Mammary epithelial cell (primary cell): ENCODE data around the gene LARGE1.

ENCODE experiments used
- EZH2 ChIP-seq: IDR thresholded peaks from 2 replicates; pipeline ENCODE4 v1.6.1; 2012; ENCODE audit warnings: low read length, inconsistent platforms, borderline replicate concordance
- TF ChIP-seq, protein P1 (sequence below), 2 donors: IDR thresholded peaks in 1 of 2; conservative IDR thresholded peaks in 1 of 2; 2 replicates each; pipeline ENCODE4 v1.5.1; 2011 to 2012; ENCODE audit warnings: inconsistent platforms in 2 of 2, low read length in 2 of 2, mild to moderate bottlenecking in 2 of 2, control low read depth in 1 of 2, low read depth in 1 of 2; ENCODE audit not compliant: insufficient read depth in 1 of 2; ENCODE audit errors: extremely low read depth in 1 of 2

DNA sequence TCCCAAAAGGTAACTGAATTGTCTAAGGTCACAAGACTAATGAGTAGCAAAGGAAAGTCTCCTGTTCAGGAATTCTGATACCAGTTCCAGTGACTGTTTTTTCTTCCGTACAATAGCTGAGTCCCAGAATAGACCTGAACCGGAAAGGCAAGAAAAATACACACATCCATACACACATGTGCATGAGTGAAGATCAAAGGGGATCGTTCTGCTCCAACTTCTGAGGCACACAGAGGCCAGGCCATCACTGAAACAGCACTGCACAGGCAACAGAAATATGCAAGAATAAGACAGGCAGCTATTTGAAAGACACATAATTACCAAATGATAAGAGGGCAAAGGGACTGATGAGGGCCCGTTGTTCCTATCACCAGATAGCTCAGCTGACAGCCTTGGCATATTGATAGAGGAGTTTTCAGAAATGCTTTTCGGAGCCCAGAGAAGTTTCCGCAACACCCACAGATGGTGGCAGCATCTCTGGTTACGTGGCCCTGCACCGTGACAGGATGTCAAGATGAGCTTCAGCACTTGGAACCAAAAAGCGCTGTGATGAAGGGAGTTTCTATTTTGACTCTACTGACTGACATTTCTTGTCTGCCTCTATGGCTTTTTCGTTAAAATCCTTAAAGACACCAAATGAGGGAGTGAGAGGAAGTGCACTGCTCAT is 280.6 kb downstream of the LARGE1 start:
- TF ChIP-seq, protein P1, sequence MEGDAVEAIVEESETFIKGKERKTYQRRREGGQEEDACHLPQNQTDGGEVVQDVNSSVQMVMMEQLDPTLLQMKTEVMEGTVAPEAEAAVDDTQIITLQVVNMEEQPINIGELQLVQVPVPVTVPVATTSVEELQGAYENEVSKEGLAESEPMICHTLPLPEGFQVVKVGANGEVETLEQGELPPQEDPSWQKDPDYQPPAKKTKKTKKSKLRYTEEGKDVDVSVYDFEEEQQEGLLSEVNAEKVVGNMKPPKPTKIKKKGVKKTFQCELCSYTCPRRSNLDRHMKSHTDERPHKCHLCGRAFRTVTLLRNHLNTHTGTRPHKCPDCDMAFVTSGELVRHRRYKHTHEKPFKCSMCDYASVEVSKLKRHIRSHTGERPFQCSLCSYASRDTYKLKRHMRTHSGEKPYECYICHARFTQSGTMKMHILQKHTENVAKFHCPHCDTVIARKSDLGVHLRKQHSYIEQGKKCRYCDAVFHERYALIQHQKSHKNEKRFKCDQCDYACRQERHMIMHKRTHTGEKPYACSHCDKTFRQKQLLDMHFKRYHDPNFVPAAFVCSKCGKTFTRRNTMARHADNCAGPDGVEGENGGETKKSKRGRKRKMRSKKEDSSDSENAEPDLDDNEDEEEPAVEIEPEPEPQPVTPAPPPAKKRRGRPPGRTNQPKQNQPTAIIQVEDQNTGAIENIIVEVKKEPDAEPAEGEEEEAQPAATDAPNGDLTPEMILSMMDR (conservative IDR thresholded peaks at IDR 0.05 in 1 of 2, IDR thresholded peaks at IDR 0.05 in 1 of 2; ENCODE audit: extremely low read depth in 1 of 2, insufficient read depth in 1 of 2, low read depth in 1 of 2, low read length in 2 of 2): no peak
- TF ChIP-seq EZH2: no peak
